Measurements from ENCODE around the gene AKAP3.

- TF ChIP-seq POLR2AphosphoS5 (IDR thresholded peaks at IDR 0.05; ENCODE audit: low read depth) = no peak
- TF ChIP-seq CTCF (conservative IDR thresholded peaks at IDR 0.05; ENCODE audit: low read depth in 2 of 2) = no peak
- no peak for TF ChIP-seq EZH2 (IDR thresholded peaks at IDR 0.05; ENCODE audit: low read depth, unreplicated experiment)
- no peak for TF ChIP-seq CREB1 (CRISPR knock-in tag; IDR thresholded peaks at IDR 0.05; ENCODE audit: low read depth)
- no peak for TF ChIP-seq JUNB (IDR thresholded peaks at IDR 0.05; ENCODE audit: unreplicated experiment)
- TF ChIP-seq EZH2phosphoT487 (IDR thresholded peaks at IDR 0.05; ENCODE audit: unreplicated experiment) = no peak
- no peak for TF ChIP-seq REST (IDR thresholded peaks at IDR 0.05; ENCODE audit: unreplicated experiment)
- TF ChIP-seq ZNF114 (CRISPR knock-in tag; IDR thresholded peaks at IDR 0.05) = no peak
These were observed 5.1 kb downstream of the AKAP3 start for GRCh38 chr12:4643747-4644146.
